Right lobe of liver (tissue), 6 donors: Measurements from ENCODE around the gene MYO5C. TPM values are rescaled to one million over a fixed set of nuclear protein-coding genes. Genes with fewer than 3 reads are reported as not detected.

Experiments
- ATAC-seq, 4 donors: fragments of 200-7000 bp; cut with Tn5 transposase; one replicate each; pipeline ENCODE4 v1.9.1; 2020; ENCODE audit warnings: mild to moderate bottlenecking in 4 of 4, moderate library complexity in 4 of 4
- DNase-seq, 3 donors: peaks; one replicate each; pipeline ENCODE4 v3.0.0-alpha.2; 2020
- H3K27ac ChIP-seq, 3 donors: fragments of 200-600 bp; one replicate each; pipeline ENCODE4 v1.8.0; 2022
- H3K27me3 ChIP-seq, 2 donors: fragments of 200-600 bp; one replicate each; pipeline ENCODE4 v1.8.0; 2022
- H3K36me3 ChIP-seq, 4 donors: fragments of 200-600 bp; sonication (generic) in 1 of 4; one replicate each; pipeline versions ENCODE4 v1.5.1 to v1.8.0; 2017 to 2022; ENCODE audit warnings: control low read depth in 1 of 4
- H3K4me1 ChIP-seq, 4 donors: fragments of 200-600 bp; sonication (generic) in 1 of 4; one replicate each; pipeline versions ENCODE4 v1.5.1 to v1.8.0; 2017 to 2022; ENCODE audit warnings: control low read depth in 1 of 4
- H3K4me3 ChIP-seq, 3 donors: fragments of 200-600 bp; one replicate each; pipeline ENCODE4 v1.8.0; 2022
- H3K9me3 ChIP-seq, 4 donors: fragments of 200-600 bp; sonication (generic) in 1 of 4; one replicate each; pipeline versions ENCODE4 v1.5.1 to v1.8.0; 2017 to 2022; ENCODE audit warnings: control low read depth in 1 of 4
- POLR2A ChIP-seq: fragments of 450-650 bp; IDR thresholded peaks from one replicate; pipeline ENCODE4 v1.6.1; 2017; ENCODE audit warnings: antibody characterized with exemption, mild to moderate bottlenecking
- WGBS: methylation state at CpG from one replicate; pipeline ENCODE4 v1.1.6; 2018; ENCODE audit warnings: low coverage, low lambda C conversion rate; ENCODE audit not compliant: insufficient coverage; ENCODE audit errors: missing lambda C conversion rate; 5-methylcytosine and 5-hydroxymethylcytosine counted together
- intact Hi-C, 2 donors: fragments of 100-400 bp; cut with DNase I; formaldehyde crosslinking; loops; one replicate each; pipeline versions ENCODE4 v1.11.2 to v1.14.1; 2022
- total RNA-seq, 6 experiments: library from RNA; depleted of rRNA in 2 of 6; stranded (reverse); fragments of >200 nt in 2 of 6; fragmentation: NEBNext Ultra II Directional in 3 of 6; extraction: Animal tissue kit (Norgen Biotek cat#: 25700) in 3 of 6; gene quantifications; one replicate each; pipeline versions ENCODE4 v1.1.0 to v1.2.4, GENCODE V29; 2016 to 2023
- TF ChIP-seq, protein P1 (sequence below), 4 donors: fragments of 200-600 bp in 3 of 4; fragments of 450-650 bp in 1 of 4; IDR thresholded peaks; one replicate each; pipeline versions ENCODE4 v1.5.1 to v1.8.0; 2016 to 2022; ENCODE audit warnings: antibody characterized with exemption in 4 of 4, mild to moderate bottlenecking in 2 of 4
- donor health status: DM: no; HTN: yes; CAD: no.
- donor health status: DM: no; HTN: no; CAD: no.
- donor health status: DM: no; HTN: no; CAD: no.
- donor health status: DM: no; HTN: yes; CAD: no.
- donor health status: DM: no; HTN: yes; CAD: no.

Gene MYO5C
- total RNA-seq, 6 experiments from 2014 or later: 5.8 to 10.2 (median 7.1) TPM

DNA sequence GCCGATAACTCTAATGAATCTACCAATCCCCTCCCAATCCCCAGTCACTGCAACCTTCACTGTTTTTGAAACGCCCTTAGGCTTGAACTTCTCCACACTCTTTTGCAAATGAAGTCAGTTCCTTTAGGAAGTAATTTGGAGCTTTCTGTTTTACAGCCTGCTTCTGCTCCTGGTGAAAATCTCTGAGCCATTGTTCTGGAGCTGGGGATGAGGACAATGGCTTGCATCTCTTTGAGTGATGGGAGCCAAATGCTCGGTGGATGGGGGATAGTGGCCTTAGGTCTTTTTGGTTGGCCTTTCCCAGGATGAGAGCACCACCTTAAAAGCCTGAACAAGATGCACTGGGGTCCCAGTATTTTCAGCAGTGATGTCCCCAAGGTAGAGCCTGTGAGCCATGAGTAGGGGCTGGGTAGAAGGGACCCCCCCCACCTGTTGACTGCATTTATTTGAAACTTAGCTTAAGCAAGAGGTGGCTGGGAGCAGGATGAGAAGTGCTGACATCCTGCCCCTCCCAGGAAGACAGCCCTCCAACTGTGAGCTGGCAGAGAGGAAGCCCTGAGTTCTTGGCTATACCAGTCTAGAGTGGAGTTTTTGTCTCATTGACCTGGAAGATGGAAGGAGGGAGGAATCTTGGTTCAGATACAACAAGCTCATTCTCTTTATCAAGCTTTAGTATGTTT lies 7.6 kb upstream of the MYO5C start:
- TF ChIP-seq POLR2A: no peak
- TF ChIP-seq, protein P1, sequence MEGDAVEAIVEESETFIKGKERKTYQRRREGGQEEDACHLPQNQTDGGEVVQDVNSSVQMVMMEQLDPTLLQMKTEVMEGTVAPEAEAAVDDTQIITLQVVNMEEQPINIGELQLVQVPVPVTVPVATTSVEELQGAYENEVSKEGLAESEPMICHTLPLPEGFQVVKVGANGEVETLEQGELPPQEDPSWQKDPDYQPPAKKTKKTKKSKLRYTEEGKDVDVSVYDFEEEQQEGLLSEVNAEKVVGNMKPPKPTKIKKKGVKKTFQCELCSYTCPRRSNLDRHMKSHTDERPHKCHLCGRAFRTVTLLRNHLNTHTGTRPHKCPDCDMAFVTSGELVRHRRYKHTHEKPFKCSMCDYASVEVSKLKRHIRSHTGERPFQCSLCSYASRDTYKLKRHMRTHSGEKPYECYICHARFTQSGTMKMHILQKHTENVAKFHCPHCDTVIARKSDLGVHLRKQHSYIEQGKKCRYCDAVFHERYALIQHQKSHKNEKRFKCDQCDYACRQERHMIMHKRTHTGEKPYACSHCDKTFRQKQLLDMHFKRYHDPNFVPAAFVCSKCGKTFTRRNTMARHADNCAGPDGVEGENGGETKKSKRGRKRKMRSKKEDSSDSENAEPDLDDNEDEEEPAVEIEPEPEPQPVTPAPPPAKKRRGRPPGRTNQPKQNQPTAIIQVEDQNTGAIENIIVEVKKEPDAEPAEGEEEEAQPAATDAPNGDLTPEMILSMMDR (IDR thresholded peaks at IDR 0.05): no peak
- H3K4me1 ChIP-seq: no peaks in the 10 kb centered on the region
- no peak for ATAC-seq
- no peak for DNase-seq
- H3K4me3 ChIP-seq: no peak overlapping the region
- intact Hi-C loops: no loop called here
- H3K9me3 ChIP-seq: no peaks in the 10 kb centered on the region
- 80% methylated on average over 2 of the region's 3 CpGs for WGBS
- no peak overlapping the region for H3K27ac ChIP-seq
- H3K36me3 ChIP-seq: no peaks in the 10 kb centered on the region
- no peaks in the 10 kb centered on the region for H3K27me3 ChIP-seq

DNA sequence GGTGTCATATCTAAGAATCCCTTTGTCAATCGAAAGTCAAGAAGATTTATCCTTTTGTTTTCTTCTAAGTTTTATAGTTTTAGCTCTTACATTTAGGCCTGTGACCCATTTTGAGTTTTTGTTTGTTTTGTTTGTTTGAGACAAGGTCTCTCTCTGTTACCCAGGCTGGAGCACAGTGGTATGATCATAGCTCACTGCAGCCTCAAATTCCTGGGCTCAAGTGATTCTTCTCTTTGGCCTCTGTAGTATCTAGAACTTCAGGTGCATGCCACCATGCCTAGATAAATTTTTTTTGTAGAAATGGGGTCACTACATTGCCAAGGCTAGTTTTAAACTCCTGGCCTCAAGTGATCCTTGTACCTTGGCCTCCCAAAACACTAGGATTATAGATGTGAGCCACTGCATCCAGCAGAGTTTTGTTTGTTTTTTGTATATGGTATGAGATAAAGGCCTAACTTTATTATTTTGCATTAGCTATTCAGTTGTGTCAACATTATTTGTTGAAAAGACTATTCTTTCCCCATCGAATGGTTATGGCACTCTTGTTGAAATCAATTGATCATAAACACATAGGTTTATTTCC lies 5.8 kb upstream of the MYO5C start:
- H3K4me1 ChIP-seq: no peaks in the 10 kb centered on the region
- no peaks in the 10 kb centered on the region for H3K9me3 ChIP-seq
- no peaks in the 10 kb centered on the region for H3K36me3 ChIP-seq
- no peak overlapping the region for H3K4me3 ChIP-seq
- WGBS: 89% methylated on average over 2 of the region's 2 CpGs
- no peak for DNase-seq
- intact Hi-C loops: no loop called here
- TF ChIP-seq, protein P1 (IDR thresholded peaks at IDR 0.05): no peak
- no peak for TF ChIP-seq POLR2A
- H3K27me3 ChIP-seq: no peaks in the 10 kb centered on the region
- H3K27ac ChIP-seq: no peak overlapping the region
- ATAC-seq: no peak

DNA sequence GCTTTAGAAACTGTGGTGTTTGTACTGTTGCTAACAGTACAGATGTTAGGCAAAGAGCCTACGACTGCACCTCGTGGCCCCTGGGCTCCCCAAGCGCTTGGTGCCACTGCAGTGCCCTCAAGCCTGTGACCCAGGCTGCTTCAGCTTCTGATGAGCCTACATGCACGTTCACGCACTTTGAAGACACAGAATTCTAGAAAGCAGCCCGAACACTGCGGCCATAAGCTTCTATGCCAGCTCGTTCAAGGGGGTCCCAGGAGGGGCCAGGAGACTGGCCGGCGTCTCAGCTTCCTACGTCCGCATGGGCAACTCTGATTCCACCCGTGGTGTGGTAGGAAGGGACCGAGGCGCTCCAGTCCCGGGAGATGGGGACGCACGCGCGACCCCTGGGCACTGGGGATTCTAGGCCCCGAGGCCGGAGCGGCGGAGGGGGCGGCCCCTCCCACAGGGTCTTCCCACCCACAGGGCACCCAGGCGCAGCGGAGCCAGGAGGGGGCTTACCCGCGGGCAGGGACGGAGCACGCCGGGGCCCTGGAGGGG lies 653 bp downstream of the MYO5C start:
- ATAC-seq (peak; percentile 16 to 45 (median 29)), DNase-seq (no peak)
- intact Hi-C loops: no loop called here
- TF ChIP-seq, protein P1 (IDR thresholded peaks at IDR 0.05): no peak
- no peak for TF ChIP-seq POLR2A
- Histone ChIP-seq H3K9me3 (no peaks in the 10 kb centered on the region), H3K36me3 (no peaks in the 10 kb centered on the region), H3K4me3 (peak overlapping the region; percentile 66 to 85 (median 77)), H3K27me3 (no peaks in the 10 kb centered on the region), H3K27ac (peak overlapping the region in 1 of 3 donors; percentile 26), H3K4me1 (peaks cover 0 to 16% (median 0%) of the 10 kb centered on the region in 4 donors)
- 5% methylated on average over 4 of the region's 32 CpGs for WGBS

DNA sequence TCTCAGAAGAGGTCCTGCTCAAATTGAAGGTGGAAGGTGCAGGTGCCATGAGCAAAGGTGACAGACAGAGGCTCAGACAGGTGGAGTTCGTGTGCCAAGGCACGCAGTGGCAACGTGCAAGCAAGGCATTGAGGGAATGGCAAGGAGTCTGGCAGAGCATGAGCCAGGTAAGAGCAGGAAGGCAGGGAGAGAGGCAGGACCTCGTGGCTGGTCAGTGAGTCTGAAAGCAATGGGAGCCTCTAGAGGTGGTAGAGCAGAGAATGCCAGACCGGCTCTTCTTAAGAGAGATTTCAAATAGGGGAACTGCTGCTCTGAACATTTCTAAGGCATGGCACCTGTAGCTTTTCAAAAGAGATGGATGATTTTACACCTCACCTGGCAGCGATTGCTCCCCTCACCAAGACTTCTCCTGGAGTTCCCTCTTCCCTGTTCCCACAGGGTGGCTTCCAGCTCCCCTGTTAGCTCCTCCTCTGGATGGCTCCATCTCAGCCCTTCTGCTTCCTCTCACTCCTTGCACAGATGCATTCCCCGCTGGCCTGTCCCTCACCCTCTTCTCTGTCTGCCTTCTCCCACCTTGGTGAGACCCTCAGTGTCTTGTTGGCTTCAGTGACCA lies 2.7 kb downstream of the MYO5C start:
- H3K9me3 ChIP-seq: no peaks in the 10 kb centered on the region
- intact Hi-C loops: no loop called here
- no peak overlapping the region for H3K27ac ChIP-seq
- H3K27me3 ChIP-seq: no peaks in the 10 kb centered on the region
- peaks cover 0 to 30% (median 3%) of the 10 kb centered on the region in 4 donors for H3K4me1 ChIP-seq
- ATAC-seq: no peak
- no peak for DNase-seq
- H3K4me3 ChIP-seq: no peak overlapping the region
- TF ChIP-seq, protein P1 (IDR thresholded peaks at IDR 0.05): no peak
- TF ChIP-seq POLR2A: no peak
- 74% methylated on average over 5 of the region's 7 CpGs for WGBS
- no peaks in the 10 kb centered on the region for H3K36me3 ChIP-seq
